ENCODE results near the gene ABCA12. TPM values are rescaled to one million over a fixed set of nuclear protein-coding genes. Genes with fewer than 3 reads are reported as not detected.

The ABCA12 gene
- total RNA-seq, 1 experiment from 2014 or later, result 1.3 TPM

GRCh38 chr2:215029936-215030335 is 108.5 kb downstream of the ABCA12 start (continued):
- no peak for TF ChIP-seq EZH2phosphoT487 (IDR thresholded peaks at IDR 0.05; ENCODE audit: borderline replicate concordance)
- TF ChIP-seq ZBTB33 (IDR thresholded peaks at IDR 0.05; ENCODE audit: extremely low read depth, insufficient replicate concordance, low read length), result no peak

GRCh38 chr2:215028231-215028630 is 110.2 kb downstream of the ABCA12 start:
- Histone ChIP-seq H2AFZ (ENCODE audit: low read depth, low read length, poor library complexity, severe bottlenecking) (no peak overlapping the region), H3K4me3 (replicated peaks in 1 of 2; ENCODE audit: low read depth in 1 of 2, low read length in 2 of 2) (no peak overlapping the region), H3K9me2 (ENCODE audit: insufficient read depth) (no peaks in the 10 kb centered on the region), H3K9ac (ENCODE audit: low read length) (no peak overlapping the region), H3K27ac (ENCODE audit: low read depth, low read length) (no peak overlapping the region), H3K4me1 (ENCODE audit: control insufficient read depth in 1 of 2, insufficient read depth in 2 of 2, low read length in 2 of 2) (no peaks in the 10 kb centered on the region), H4K20me1 (ENCODE audit: insufficient read depth) (no peaks in the 10 kb centered on the region), H3K27me3 (ENCODE audit: insufficient read depth, low read length) (no peaks in the 10 kb centered on the region), H3K36me3 (ENCODE audit: control insufficient read depth in 1 of 2, insufficient read depth in 2 of 2, low read length in 2 of 2) (no peaks in the 10 kb centered on the region), H3K79me2 (ENCODE audit: insufficient read depth, low read length) (no peaks in the 10 kb centered on the region), H3K9me3 (ENCODE audit: control insufficient read depth in 1 of 2, insufficient read depth in 1 of 2, low read depth in 1 of 2, low read length in 2 of 2) (no peaks in the 10 kb centered on the region), H3K4me2 (ENCODE audit: low read length) (no peak overlapping the region)
- TF ChIP-seq CEBPB (IDR thresholded peaks at IDR 0.05; ENCODE audit: low read depth) (no peak), JUND (IDR thresholded peaks at IDR 0.05) (no peak)
- intact Hi-C loops (cut with micrococcal nuclease), result no loop called here
- no peak for ATAC-seq
- POLR2A ChIA-PET, result no interaction called here
- RAD21 ChIA-PET (ENCODE audit: low non-redundant PET in 1 of 2, low total read pairs in 2 of 2, uncharacterized antibody in 2 of 2, unreplicated experiment in 2 of 2), result no interaction called here
- no peak for DNase-seq (ENCODE audit: low read depth, low spot score)
- BruUV-seq (replicated peaks), result no TSS peak
- CTCF ChIA-PET, result no interaction called here

GRCh38 chr2:215027779-215028178 is 110.6 kb downstream of the ABCA12 start:
- ATAC-seq (no peak), DNase-seq (ENCODE audit: low read depth, low spot score) (no peak)
- H3K4me3 ChIP-seq (replicated peaks in 1 of 2; ENCODE audit: low read depth in 1 of 2, low read length in 2 of 2), result no peak overlapping the region
- H3K4me1 ChIP-seq (ENCODE audit: control insufficient read depth in 1 of 2, insufficient read depth in 2 of 2, low read length in 2 of 2), result peaks cover 0 to 3% of the 10 kb centered on the region in 2 experiments; a peak in 2 of 4 replicates
- POLR2A ChIA-PET, result no interaction called here
- no peak overlapping the region for H3K27ac ChIP-seq (ENCODE audit: low read depth, low read length)
- intact Hi-C loops (cut with micrococcal nuclease), result no loop called here
- H3K36me3 ChIP-seq (ENCODE audit: control insufficient read depth in 1 of 2, insufficient read depth in 2 of 2, low read length in 2 of 2), result no peaks in the 10 kb centered on the region
- no peaks in the 10 kb centered on the region for H3K9me3 ChIP-seq (ENCODE audit: control insufficient read depth in 1 of 2, insufficient read depth in 1 of 2, low read depth in 1 of 2, low read length in 2 of 2)
- H3K9me2 ChIP-seq (ENCODE audit: insufficient read depth), result no peaks in the 10 kb centered on the region
- no TSS peak for BruUV-seq (replicated peaks)
- CTCF ChIA-PET, result no interaction called here
- RAD21 ChIA-PET (ENCODE audit: low non-redundant PET in 1 of 2, low total read pairs in 2 of 2, uncharacterized antibody in 2 of 2, unreplicated experiment in 2 of 2), result no interaction called here
- H4K20me1 ChIP-seq (ENCODE audit: insufficient read depth), result no peaks in the 10 kb centered on the region
- H3K79me2 ChIP-seq (ENCODE audit: insufficient read depth, low read length), result no peaks in the 10 kb centered on the region
- TF ChIP-seq CTCF (IDR thresholded peaks at IDR 0.05 in 2 of 3, conservative IDR thresholded peaks at IDR 0.05 in 1 of 3; ENCODE audit: borderline replicate concordance in 1 of 3, insufficient read depth in 1 of 3, low read depth in 2 of 3, low read length in 2 of 3) (no peak), ZFX (IDR thresholded peaks at IDR 0.05) (no peak), ELF1 (IDR thresholded peaks at IDR 0.05; ENCODE audit: borderline replicate concordance, low read depth) (no peak), SP1 (IDR thresholded peaks at IDR 0.05; ENCODE audit: low read depth) (no peak), ATF3 (IDR thresholded peaks at IDR 0.05) (no peak)
- H3K9ac ChIP-seq (ENCODE audit: low read length), result no peak overlapping the region
- no peaks in the 10 kb centered on the region for H3K27me3 ChIP-seq (ENCODE audit: insufficient read depth, low read length)
- no peak overlapping the region for H3K4me2 ChIP-seq (ENCODE audit: low read length)
- H2AFZ ChIP-seq (ENCODE audit: low read depth, low read length, poor library complexity, severe bottlenecking), result no peak overlapping the region

All from HCT116 (cell line).